ENCODE measurements around the gene ANKRD13D.

DNA sequence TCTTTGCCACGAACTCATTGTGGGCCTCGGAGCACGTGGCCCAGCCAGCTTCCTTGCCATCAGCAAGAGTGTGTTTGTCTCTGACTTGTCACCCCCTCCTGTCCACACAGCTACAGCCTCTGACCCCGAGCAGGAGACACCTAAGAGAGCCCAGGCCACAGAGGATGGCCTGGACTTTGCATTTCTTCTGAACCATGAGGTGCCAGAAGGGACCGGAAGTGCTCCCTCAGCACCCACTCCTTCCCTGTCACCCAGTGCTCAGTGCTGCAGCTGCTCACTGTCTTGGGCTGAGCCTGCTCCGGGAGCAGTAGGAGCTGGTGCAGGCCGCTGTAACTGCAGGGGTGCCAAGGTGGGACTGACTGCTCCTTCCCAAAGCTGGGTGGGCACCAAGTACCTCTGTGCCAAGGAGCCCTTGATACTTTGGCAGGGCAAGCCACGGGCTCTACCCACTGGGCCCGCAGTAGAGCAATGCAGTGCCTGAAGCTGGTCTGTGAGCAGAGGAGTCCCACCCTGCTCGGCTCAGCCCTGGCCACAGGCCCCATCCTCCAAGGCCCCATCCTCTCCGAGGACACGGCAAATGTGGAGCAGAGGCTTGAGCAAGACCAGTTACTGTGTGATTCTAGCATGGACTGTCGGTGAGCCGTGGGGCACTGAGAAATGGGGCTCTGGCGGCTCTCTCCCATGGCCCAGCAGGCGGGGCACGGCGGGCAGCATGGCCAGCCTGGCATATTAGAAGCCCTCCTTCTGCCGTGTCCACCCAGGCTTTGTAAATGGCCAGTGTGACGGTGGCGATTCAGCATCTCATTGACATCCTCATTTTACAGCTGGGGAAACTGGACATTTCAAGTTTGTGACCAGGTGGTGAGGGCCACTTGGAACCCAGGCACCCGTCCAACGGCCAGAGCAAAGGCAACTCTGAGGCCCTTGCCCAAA, 16.5 kb upstream of the ANKRD13D start:
- TF ChIP-seq, protein P1, sequence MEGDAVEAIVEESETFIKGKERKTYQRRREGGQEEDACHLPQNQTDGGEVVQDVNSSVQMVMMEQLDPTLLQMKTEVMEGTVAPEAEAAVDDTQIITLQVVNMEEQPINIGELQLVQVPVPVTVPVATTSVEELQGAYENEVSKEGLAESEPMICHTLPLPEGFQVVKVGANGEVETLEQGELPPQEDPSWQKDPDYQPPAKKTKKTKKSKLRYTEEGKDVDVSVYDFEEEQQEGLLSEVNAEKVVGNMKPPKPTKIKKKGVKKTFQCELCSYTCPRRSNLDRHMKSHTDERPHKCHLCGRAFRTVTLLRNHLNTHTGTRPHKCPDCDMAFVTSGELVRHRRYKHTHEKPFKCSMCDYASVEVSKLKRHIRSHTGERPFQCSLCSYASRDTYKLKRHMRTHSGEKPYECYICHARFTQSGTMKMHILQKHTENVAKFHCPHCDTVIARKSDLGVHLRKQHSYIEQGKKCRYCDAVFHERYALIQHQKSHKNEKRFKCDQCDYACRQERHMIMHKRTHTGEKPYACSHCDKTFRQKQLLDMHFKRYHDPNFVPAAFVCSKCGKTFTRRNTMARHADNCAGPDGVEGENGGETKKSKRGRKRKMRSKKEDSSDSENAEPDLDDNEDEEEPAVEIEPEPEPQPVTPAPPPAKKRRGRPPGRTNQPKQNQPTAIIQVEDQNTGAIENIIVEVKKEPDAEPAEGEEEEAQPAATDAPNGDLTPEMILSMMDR (IDR thresholded peaks at IDR 0.05) = no peak
- TF ChIP-seq EP300 (IDR thresholded peaks at IDR 0.05) (no peak), POLR2AphosphoS5 (IDR thresholded peaks at IDR 0.05) (no peak), POLR2A (IDR thresholded peaks at IDR 0.05) (no peak)
